G401.6 (cell line): ENCODE measurements around the gene ARHGAP24.

Experiments used
- FAIRE-seq: peaks from 2 replicates; lab custom pipeline; 2012; peaks lifted over from hg19 to GRCh38; lab: Jason Lieb, UNC

ARHGAP24 gene

GRCh38 chr4:85580489-85580888, 105.5 kb downstream of the ARHGAP24 start:
- no peak for FAIRE-seq

- FAIRE-seq: no peak
Observed at GRCh38 chr4:85587952-85588351, 113.0 kb downstream of the ARHGAP24 start.

GRCh38 chr4:85591406-85592098, 116.6 kb downstream of the ARHGAP24 start:
- no peak for FAIRE-seq

GRCh38 chr4:85595098-85595775, 120.3 kb downstream of the ARHGAP24 start:
- no peak for FAIRE-seq

GRCh38 chr4:85595796-85596559, 121.0 kb downstream of the ARHGAP24 start:
- FAIRE-seq: no peak

- no peak for FAIRE-seq
Observed at GRCh38 chr4:85598936-85599335, 124.0 kb downstream of the ARHGAP24 start.

- no peak for FAIRE-seq
Observed at GRCh38 chr4:85600501-85600900, 125.6 kb downstream of the ARHGAP24 start.

- no peak for FAIRE-seq
Observed at GRCh38 chr4:85603437-85604336, 128.7 kb downstream of the ARHGAP24 start.

- no peak for FAIRE-seq
Observed at GRCh38 chr4:85606505-85606904, 131.6 kb downstream of the ARHGAP24 start.

- FAIRE-seq: no peak
Observed at GRCh38 chr4:85607624-85608023, 132.7 kb downstream of the ARHGAP24 start.

- no peak for FAIRE-seq
Observed at GRCh38 chr4:85610450-85610849, 135.5 kb downstream of the ARHGAP24 start.

GRCh38 chr4:85611661-85612060, 136.7 kb downstream of the ARHGAP24 start:
- no peak for FAIRE-seq

- FAIRE-seq: no peak
Observed at GRCh38 chr4:85613901-85614300, 139.0 kb downstream of the ARHGAP24 start.

GRCh38 chr4:85615952-85616351, 141.0 kb downstream of the ARHGAP24 start:
- no peak for FAIRE-seq

GRCh38 chr4:85617202-85617601, 142.3 kb downstream of the ARHGAP24 start:
- FAIRE-seq: peak; percentile 6

GRCh38 chr4:85632981-85633380, 158.0 kb downstream of the ARHGAP24 start:
- no peak for FAIRE-seq

GRCh38 chr4:85637778-85638177, 162.8 kb downstream of the ARHGAP24 start:
- FAIRE-seq: no peak

GRCh38 chr4:85639946-85640345, 165.0 kb downstream of the ARHGAP24 start:
- FAIRE-seq: no peak

GRCh38 chr4:85642356-85643100, 167.6 kb downstream of the ARHGAP24 start:
- FAIRE-seq: no peak

GRCh38 chr4:85644061-85644460, 169.1 kb downstream of the ARHGAP24 start:
- FAIRE-seq: no peak

- FAIRE-seq: no peak
Observed at GRCh38 chr4:85650908-85651307, 176.0 kb downstream of the ARHGAP24 start.
